ENCODE data around the gene DSTYK. TPM values are rescaled to one million over a fixed set of nuclear protein-coding genes. Genes with fewer than 3 reads are reported as not detected.

The DSTYK gene
- total RNA-seq, 2 donors from 2014 or later: 8.1 to 8.2 TPM

DNA sequence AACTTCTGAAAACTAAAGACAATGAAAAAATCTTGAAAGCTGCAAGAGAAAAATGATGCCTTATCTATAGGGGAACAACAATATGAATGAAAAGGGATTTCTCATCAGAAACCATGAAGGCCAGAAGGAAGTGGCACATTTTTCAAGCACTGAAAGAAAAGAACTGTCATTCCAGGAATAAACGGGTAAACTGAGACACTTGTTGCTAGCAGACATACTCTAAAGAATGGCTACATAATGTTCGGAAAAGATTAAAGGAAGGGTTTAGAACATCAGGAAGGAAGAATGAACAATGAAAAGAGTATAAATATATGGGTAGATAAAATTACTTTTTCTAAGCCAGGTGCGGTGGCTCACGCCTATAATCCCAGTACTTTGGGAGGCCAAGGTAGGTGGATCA lies 104.2 kb downstream of the DSTYK start:
- ATAC-seq: no peak
- no peak for DNase-seq
- intact Hi-C loops (cut with DNase I): no loop called here

DNA sequence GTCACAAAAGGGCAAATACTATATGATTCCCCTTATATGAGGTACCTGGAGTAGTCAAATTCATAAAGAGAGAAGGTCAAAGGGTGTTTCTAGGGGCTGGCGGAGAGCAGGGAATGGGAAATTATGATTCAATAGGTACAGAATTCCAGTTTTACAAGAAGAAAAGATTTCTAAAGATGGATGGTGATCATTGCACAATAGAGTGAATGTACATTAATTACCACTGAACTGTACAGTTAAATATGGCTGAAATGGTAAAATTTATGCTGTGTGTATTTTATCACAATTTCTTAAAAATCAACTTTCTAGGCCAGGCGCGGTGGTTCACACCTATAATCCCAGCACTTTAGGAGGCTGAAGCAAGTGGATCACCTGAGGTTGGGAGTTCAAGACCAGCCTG lies 109.1 kb downstream of the DSTYK start:
- intact Hi-C loops (cut with DNase I): no loop called here
- ATAC-seq: no peak

DNA sequence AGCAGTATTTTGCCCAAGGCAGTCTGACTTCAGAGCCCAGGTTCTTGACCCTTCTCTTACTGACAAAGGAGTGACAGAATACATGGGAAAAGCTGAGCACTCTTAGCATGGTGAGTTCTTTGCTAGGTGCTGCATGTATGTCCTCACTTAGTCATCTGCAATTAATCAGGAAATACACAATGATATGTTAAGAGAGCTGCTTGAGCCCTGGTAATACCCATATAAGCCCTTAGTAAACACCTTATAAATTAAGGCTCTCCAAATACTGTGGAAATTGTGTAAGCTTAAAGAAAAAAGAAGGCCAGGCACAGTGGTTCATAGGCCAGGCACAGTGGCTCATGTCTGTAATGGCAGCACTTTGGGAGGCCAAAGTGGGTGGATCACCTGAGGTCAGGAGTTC lies 113.3 kb downstream of the DSTYK start:
- ATAC-seq (no peak), DNase-seq (no peak)
- intact Hi-C loops (cut with DNase I): no loop called here

More for the DNA sequence above, 109.1 kb downstream of the DSTYK start:
- no peak for DNase-seq

DNA sequence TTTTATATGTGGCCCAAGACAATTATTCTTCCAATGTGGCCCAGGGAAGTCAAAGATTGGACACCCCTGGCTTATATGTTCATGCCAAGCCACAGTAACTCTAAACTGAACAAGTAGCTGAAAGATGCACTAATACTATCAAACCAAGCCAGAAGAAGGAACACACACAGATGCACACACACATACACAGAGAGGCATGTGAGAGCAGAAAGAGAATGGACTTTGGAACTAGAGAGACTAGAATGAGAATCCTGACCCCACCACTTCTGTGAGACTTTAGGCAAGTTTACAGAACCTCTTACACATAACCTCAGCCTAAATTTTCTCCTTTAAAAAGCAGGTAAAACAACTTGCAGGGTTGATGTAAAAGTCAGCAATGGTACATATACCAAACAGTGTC lies 116.1 kb downstream of the DSTYK start:
- no peak for ATAC-seq
- intact Hi-C loops (cut with DNase I): no loop called here

More for the DNA sequence above, 116.1 kb downstream of the DSTYK start:
- no peak for DNase-seq

Other genes starting within 250 kb of the DSTYK start
- 1 to 10 TPM in 1 of 2 donors, under 1 TPM in 1; 0.24 to 1.1 TPM for gene CNTN2, start 168.5 kb downstream of the DSTYK start, total RNA-seq
- 1 to 10 TPM; 1.8 to 4.0 TPM for gene TMEM81, start 127.2 kb downstream of the DSTYK start, total RNA-seq
- gene RBBP5, start 89.7 kb downstream of the DSTYK start, total RNA-seq: 10 to 100 TPM in 1 of 2 donors, 1 to 10 TPM in 1; 10.0 to 11.0 TPM
- gene TMCC2, start 16.2 kb upstream of the DSTYK start, total RNA-seq: 10 to 100 TPM in 1 of 2 donors, 1 to 10 TPM in 1; 7.3 to 11.9 TPM
- 1 to 10 TPM; 1.2 to 1.4 TPM for gene NUAK2, start 110.0 kb upstream of the DSTYK start, total RNA-seq
- under 1 TPM; 0.31 to 0.53 TPM for gene KLHDC8A, start 145.2 kb upstream of the DSTYK start, total RNA-seq
- not detected for gene LEMD1, start 210.4 kb upstream of the DSTYK start, total RNA-seq
- gene BLACAT1, start 244.3 kb upstream of the DSTYK start, total RNA-seq: under 1 TPM in 1 of 2 donors, not detected in 1; 0.16 TPM